GM12892 (cell line): ENCODE measurements around the gene JUN. TPM values are rescaled to one million over a fixed set of nuclear protein-coding genes. Genes with fewer than 3 reads are reported as not detected.

Experiments
- DNase-seq: peaks from one replicate; pipeline ENCODE4 v3.0.0; 2011; ENCODE audit not compliant: insufficient read length
- FAIRE-seq: peaks from 2 replicates; lab custom pipeline; 2011; peaks lifted over from hg19 to GRCh38; lab: Jason Lieb, UNC
- POLR2A ChIP-seq: IDR thresholded peaks from 2 replicates; pipeline ENCODE4 v1.6.1; 2011; ENCODE audit warnings: low read depth, low read length, control low read depth
- POLR2AphosphoS5 ChIP-seq: IDR thresholded peaks from 2 replicates; pipeline ENCODE4 v1.6.1; 2011; ENCODE audit warnings: low read depth, low read length, control low read depth
- TAF1 ChIP-seq: IDR thresholded peaks from 2 replicates; pipeline ENCODE4 v1.6.1; 2011; ENCODE audit warnings: low read depth, mild to moderate bottlenecking, control low read depth, low read length, borderline replicate concordance
- polyA plus RNA-seq: library from polyadenylated mRNA; unstranded; fragments of >200 nt; gene quantifications from one replicate; pipeline ENCODE4 v1.2.1, GENCODE V29; 2012; ENCODE audit warnings: missing spikeins, inconsistent platforms; ENCODE audit not compliant: missing spikeins

JUN gene
- polyA plus RNA-seq, result 5.2 TPM

DNA sequence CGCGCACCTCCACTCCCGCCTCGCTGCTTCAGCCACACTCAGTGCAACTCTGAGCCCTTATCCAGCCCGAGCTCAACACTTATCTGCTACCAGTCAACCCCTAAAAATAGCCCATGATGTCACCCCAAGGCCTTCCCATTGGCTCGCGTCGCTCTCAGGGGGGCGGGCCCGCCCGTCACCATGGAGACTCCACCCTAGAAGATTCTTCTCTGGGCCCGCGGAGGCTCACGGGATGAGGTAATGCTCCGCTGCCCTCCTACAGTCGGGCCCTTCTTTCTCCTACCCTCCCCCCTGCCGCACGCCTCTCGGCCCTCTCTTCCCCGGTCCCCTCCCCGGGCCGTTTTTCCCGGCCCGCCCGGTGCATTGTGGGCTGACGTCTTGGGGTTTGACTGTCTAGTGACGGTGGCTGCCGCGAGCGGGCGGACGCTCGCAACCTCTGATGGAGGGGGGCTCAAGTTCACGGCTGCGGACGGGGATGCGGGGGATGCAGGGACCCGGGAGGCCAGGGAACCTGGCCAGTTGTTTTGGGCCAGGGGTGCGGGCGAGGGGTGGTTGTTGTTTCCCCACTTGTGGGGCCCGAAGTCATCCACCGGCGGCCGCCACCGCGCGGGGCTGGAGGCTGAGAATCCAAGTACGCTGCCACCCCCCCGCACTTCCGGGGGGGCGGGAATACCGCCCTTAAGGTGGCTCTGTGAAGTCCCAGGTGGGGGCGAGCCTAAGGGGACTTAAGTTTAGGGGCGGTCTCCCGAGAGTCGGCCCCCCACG is at the start of gene JUN:
Gene JUN (minus strand): TSS at position 55 of the 765 bp plus-strand sequence. CDS start 977 bp downstream, outside the sequence.
- FAIRE-seq, result peak; percentile 98
- peak; percentile 83 for DNase-seq
- TF ChIP-seq POLR2A, result peak; percentile 100
- TF ChIP-seq POLR2AphosphoS5, result peak; percentile 100
- TF ChIP-seq TAF1, result peak; percentile 96

DNA sequence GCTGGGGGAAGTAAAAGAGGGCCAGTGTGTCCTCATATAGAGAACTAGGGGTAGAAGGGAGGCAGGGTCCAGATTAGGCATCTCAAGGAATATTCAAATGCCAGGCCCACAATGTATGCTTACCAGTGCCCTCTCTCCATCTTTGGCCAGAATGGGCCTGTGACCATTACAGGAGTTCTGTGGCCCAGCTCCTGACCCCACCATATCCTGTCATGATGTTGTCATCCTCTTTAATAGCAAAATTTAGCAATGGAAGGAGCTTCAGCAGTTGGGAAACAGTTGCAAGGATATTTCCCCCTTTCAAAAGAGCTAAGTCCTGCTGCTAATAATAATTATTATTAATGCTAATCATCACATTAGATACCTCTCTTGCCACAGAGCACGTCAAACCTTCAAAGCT is 49.3 kb upstream of the JUN start:
- FAIRE-seq (no peak), DNase-seq (no peak)
- TF ChIP-seq TAF1 (no peak), POLR2A (no peak), POLR2AphosphoS5 (no peak)

DNA sequence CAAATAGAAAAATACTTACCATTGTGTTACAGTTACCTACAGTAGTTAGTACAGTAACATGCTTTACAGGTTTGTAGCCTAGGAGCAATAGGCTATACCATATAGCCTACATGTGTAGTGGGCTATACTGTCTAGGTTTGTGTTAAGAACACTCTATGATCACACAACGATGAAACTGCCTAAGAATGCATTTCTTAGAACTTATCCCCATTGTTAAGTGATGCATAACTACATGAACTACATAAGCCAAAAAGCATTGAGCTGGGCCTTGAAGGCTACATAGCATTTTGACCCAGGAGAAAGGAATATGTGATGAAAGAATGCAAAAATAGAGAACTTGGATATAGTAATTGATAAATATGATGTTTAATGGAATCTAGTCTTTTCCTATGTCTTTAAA is 46.4 kb upstream of the JUN start:
- no peak for FAIRE-seq
- no peak for TF ChIP-seq TAF1
- TF ChIP-seq POLR2AphosphoS5, result no peak
- TF ChIP-seq POLR2A, result no peak

DNA sequence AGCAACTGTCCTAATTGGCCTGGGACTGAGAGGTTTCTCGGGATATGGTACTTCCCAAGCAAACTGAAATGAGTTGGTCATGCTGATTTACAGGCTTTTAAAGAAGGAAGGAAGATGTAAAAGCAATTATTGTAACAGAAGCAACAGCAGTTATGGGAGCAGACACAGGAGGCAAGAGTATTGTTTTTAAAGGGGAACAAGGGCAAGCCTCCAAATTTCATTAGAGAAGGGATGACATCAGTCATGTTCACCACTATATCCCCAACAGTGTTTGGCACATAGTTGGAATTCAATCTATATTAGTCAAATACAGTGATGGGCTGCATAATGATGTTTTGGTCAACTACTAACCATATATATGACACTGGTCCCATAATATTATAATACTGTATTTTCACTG is 46.0 kb upstream of the JUN start:
- no peak for DNase-seq
- TF ChIP-seq TAF1 (no peak), POLR2A (no peak), POLR2AphosphoS5 (no peak)
- FAIRE-seq, result no peak

More for the DNA sequence above, 46.4 kb upstream of the JUN start:
- DNase-seq, result no peak

DNA sequence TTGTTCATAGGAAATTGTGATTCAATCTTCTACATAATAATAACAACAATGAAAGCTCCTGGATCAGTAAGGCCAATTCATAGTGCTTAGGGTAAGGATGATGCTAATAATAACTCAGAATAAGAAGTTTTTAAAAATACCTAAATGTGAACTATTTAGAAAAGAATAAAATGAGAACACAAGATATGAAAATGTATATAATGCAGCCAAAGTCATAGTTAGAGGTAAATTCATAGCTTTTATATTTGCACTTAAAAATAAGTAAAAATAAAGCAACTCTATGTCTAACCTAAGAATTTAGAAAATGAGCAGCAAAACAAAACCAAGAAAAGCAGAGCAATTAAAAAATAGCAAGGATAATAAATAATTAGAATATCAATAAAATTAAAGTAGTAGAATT is 43.5 kb upstream of the JUN start:
- DNase-seq (no peak), FAIRE-seq (no peak)
- TF ChIP-seq TAF1 (no peak), POLR2A (no peak)

DNA sequence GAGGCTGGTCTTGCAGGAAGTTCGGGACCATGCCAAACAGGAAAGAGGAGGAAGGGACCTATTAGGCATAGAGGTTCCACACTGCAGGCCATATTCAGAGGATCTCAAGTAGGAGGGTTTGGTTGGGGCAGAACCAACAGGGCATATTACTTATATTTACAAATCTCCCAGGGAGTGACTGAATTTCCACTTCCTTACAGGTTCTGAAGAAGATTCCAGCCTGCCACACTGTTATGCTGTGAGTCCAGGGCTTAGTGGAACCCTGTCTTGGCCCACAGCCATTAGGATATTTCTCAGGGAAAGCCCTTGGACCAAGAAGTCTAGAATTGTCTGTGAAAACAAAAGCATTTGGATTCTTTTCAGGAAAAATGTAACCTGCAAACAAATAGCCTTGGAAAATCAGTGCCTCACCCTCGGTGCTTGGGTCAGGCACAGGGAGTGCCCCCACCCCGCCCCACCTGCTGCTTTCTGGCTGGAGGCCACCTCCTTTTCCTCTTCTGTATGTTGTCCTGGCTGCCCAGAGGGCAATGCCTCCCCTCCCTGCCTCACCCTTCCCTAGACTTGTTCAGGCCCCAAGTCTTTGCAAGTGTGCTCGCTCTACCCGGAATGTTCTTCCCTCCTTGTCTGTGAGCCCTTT is 41.0 kb upstream of the JUN start:
- DNase-seq (no peak), FAIRE-seq (no peak)
- TF ChIP-seq POLR2AphosphoS5, result no peak
- no peak for TF ChIP-seq TAF1
- no peak for TF ChIP-seq POLR2A

DNA sequence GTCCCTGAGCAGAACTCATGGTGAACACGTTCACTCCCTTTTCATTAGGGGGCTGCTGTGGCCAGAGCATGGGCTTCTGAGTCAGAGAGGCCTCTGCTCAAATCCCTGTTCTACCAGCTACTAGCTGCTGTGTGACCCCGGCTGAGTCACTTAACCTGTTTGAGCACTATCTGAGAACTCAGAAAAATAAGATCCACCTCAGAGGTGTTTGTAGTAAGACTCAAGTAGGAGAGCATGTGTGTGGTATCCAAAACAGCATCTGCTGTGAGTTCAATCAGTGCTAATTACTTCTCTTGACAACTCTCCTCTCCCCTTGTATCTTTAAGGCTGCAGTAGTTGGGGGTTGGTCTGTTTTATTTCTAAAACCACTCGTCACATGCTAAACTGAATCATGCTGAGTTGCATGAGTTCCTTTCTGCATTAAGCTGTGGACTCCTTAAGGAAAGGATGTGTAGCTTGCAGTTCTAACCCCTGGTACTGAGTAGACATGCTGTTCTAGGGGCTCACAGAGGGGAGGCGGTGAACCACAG is 39.7 kb upstream of the JUN start:
- DNase-seq (no peak), FAIRE-seq (no peak)

DNA sequence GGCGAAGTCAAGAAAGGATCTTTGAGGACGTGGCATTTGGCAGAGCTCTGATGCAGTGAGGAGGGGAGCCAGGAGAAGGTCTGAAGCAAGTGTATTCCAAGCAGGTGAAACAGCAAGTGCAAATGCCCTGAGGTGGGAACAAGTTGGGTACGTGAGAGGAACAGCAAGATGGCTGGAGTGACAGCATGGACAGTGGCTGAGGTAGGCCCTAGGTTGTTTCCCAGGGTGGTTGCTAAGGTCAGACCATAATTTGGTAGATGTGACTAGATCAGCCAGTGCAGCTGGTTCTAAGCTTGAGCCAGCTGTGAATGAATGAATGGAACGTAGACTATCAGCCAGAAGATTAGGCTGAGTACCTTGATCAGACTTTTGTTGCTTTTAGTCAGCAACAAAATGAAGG is 37.5 kb upstream of the JUN start:
- no peak for FAIRE-seq
- TF ChIP-seq POLR2A (no peak), TAF1 (no peak), POLR2AphosphoS5 (no peak)
- DNase-seq, result no peak

More for the DNA sequence above, 39.7 kb upstream of the JUN start:
- no peak for TF ChIP-seq TAF1
- TF ChIP-seq POLR2A, result no peak
- no peak for TF ChIP-seq POLR2AphosphoS5

DNA sequence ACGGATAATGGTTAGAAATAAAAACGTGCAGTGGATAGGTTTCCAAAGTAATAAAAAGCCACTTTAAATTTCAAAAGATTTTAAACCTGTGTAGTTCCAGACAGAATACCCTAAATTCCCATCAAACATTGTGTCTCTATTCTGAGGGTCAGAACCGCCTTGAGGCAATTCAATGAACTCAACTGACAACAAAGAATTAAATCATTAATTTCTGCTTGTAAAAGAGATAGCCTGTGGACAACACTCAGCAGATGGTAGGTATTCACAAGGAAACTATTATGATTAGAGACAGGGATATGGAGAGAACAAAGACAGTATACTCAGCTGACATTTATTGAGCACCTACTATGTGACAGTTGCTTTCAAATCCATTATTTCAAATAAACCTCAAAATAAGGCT is 35.1 kb upstream of the JUN start:
- FAIRE-seq (no peak), DNase-seq (no peak)
- TF ChIP-seq POLR2AphosphoS5 (no peak), POLR2A (no peak), TAF1 (no peak)

DNA sequence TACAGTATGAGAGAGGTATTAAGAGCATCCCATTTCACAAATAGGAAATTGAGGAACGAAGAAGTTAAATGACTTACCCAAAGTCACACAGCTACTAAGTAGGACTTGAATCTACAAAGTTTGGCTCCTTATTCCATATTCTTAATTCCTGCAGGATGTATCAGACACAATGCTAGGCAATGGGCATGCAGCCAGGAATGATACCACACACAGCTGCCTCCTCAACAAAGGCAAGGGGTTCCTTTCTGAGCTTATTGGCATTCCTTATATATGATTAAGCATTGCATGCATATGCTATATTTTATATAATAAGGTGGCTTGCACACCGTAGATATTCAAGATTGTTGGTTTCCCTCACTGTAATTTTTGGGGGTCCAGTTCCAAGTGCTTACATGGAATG is 34.2 kb upstream of the JUN start:
- no peak for TF ChIP-seq POLR2A
- TF ChIP-seq TAF1, result no peak
- no peak for TF ChIP-seq POLR2AphosphoS5
- no peak for DNase-seq
- FAIRE-seq, result no peak

DNA sequence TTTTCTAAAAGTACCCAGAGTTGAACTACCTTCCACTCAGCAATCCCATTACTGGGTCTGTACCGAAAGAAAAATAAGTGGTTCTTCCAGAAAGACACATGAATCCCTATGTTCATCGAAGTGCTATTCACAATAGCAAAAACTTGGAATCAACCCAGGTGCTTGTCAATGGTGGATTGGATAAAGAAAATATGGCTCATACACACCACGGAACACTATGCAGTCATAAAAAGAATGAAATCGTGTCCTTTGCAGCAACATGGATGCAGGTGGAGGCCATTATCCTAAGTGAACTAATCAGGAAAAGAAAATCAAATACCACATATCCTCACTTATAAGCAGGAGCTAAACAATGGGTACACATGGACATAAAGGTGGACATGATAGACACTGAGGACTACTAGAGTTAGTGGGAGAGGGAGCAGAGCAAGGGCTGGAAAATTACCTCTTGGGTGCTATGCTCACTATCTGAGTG is 32.9 kb upstream of the JUN start:
- TF ChIP-seq POLR2A (no peak), POLR2AphosphoS5 (no peak), TAF1 (no peak)
- FAIRE-seq, result peak; percentile 50
- no peak for DNase-seq

DNA sequence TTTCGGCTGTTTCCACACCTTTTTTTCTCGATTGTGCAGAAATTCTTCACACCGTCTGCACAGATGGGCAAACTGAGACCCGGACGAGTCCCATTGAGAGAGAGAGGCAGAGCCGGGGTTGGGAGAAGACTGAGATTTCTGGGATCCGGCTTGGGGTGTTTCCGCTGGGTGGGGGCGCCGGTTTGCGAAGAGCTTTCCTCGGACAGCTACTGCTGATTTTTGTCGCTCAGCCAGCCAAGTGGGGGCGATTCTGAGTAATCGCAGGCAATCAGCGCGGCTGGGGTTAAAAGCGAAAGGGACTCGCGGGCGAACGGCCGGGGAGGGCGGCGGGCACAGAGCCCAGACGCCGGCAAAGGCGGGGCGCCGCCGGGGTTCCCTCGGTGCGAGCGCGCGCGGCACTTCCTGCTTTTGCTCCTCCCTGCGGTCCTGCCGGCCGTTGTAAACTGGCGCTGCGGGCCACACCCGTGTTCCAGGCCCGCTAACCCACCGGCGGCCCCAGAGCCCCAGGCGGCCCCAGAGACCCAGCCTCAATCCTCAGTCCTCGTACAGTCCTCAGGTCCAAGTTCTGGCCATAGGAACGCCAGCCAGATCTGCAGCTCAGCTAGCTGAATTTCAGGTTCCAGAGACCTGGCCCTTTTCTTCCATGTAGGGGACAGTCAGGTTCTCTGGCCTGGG is 32.4 kb upstream of the JUN start:
- peak; percentile 57; the same call in 1 of the 2 replicates for TF ChIP-seq POLR2AphosphoS5
- peak; percentile 69; the same call in 1 of the 2 replicates for TF ChIP-seq POLR2A
- TF ChIP-seq TAF1, result peak; percentile 49
- peak; percentile 92 for FAIRE-seq
- peak; percentile 85 for DNase-seq

DNA sequence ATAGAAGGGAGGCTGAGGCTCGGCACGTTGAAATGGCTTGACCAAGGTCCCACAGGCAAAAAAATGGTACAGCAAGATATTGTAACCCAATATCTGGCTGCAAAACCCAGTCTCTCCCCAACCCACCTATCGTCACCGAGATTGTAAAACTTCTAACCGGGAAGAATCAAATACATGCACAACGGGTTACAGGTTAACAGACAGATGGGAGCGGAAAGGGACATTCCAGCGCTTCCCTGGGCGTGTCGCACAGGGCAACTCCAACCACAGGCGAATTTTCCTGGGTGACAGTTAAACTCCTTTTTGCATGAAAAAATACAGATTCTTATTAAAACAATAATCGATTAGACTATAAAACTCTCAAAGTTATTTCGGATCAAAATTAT is 31.8 kb upstream of the JUN start:
- no peak for TF ChIP-seq POLR2AphosphoS5
- TF ChIP-seq TAF1, result no peak
- TF ChIP-seq POLR2A, result no peak
- no peak for DNase-seq
- FAIRE-seq, result peak; percentile 67
